ENCODE measurements around the gene ULK2. TPM values are rescaled to one million over a fixed set of nuclear protein-coding genes. Genes with fewer than 3 reads are reported as not detected.

Gene ULK2
- total and polyA plus RNA-seq, 3 donors from 2014 or later: 69.2 to 112 (median 87.2) TPM

- Histone ChIP-seq H3K4me3 (no peak overlapping the region), H3K27ac (no peak overlapping the region), H3K9me3 (no peaks in the 10 kb centered on the region), H3K27me3 (no peaks in the 10 kb centered on the region), H3K4me1 (no peaks in the 10 kb centered on the region), H3K36me3 (ENCODE audit: low read depth, missing control alignments) (no peaks in the 10 kb centered on the region)
- intact Hi-C loops (cut with DNase I; ENCODE audit: low total_unique reads): no loop called here
- DNase-seq: no peak
- 77 to 87% methylated on average over 9 to 15 of the region's 15 CpGs for WGBS, 2 donors
- no peak for TF ChIP-seq POLR2A (IDR thresholded peaks at IDR 0.05)
- TF ChIP-seq, protein P1, sequence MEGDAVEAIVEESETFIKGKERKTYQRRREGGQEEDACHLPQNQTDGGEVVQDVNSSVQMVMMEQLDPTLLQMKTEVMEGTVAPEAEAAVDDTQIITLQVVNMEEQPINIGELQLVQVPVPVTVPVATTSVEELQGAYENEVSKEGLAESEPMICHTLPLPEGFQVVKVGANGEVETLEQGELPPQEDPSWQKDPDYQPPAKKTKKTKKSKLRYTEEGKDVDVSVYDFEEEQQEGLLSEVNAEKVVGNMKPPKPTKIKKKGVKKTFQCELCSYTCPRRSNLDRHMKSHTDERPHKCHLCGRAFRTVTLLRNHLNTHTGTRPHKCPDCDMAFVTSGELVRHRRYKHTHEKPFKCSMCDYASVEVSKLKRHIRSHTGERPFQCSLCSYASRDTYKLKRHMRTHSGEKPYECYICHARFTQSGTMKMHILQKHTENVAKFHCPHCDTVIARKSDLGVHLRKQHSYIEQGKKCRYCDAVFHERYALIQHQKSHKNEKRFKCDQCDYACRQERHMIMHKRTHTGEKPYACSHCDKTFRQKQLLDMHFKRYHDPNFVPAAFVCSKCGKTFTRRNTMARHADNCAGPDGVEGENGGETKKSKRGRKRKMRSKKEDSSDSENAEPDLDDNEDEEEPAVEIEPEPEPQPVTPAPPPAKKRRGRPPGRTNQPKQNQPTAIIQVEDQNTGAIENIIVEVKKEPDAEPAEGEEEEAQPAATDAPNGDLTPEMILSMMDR (IDR thresholded peaks at IDR 0.05): no peak
These were observed 115.3 kb downstream of the ULK2 start for GRCh38 chr17:19752216-19753050.

DNA sequence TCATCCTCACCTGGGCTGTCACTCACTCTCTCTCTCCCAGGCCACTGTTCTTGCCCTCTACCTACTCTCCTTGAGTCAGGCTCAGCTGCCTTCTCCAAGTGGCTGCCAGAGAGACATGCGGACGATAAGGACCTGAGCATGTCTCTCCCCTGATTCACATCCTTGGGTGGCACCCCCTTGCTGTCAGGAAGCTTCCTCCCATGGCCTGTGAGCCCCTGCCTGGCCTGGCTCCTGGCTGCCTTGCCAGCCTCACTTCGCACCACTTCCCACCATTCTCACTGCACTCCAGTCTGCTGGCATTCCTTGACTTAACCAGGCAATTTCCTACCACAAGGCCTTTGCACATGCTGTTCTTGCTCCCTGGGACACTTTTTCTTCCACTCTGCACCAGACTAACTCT lies 116.9 kb downstream of the ULK2 start:
- Histone ChIP-seq H3K36me3 (ENCODE audit: low read depth, missing control alignments) (no peaks in the 10 kb centered on the region), H3K4me3 (no peak overlapping the region), H3K4me1 (no peaks in the 10 kb centered on the region), H3K9me3 (no peaks in the 10 kb centered on the region), H3K27ac (no peak overlapping the region), H3K27me3 (no peaks in the 10 kb centered on the region)
- DNase-seq: no peak
- WGBS, 2 donors: 91 to 92% methylated on average over 3 of the region's 3 CpGs
- TF ChIP-seq POLR2A (IDR thresholded peaks at IDR 0.05): no peak
- TF ChIP-seq, protein P1 (IDR thresholded peaks at IDR 0.05): no peak
- intact Hi-C loops (cut with DNase I; ENCODE audit: low total_unique reads): no loop called here

DNA sequence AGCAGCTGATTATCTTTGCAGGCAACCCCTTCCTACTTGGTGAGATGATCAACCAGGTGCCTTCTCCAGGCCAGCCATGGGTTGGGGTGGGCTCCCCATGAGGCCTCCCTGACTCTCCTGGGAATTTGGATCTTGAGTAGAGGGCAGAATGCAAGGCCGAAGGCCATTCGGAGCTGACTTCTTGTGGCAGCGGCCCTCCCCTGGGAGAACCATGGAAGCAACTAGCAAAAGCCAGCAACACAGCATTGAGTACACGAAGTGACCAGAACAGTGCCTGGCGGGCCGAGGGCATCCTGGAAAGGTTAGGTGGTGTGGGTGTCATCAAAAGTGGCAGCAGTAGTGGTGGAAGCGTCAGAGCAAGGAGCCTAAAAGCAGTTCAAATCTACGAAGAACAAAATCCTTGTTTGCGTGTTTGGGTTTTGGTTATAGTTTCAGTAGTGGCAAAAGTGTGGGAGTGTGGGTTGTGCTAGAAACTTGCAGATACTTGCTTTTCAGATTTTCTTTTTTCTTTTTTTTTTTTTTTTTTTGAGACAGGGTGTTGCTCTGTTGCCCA lies 117.6 kb downstream of the ULK2 start:
- H3K27me3 ChIP-seq: no peaks in the 10 kb centered on the region
- no peaks in the 10 kb centered on the region for H3K36me3 ChIP-seq (ENCODE audit: low read depth, missing control alignments)
- H3K27ac ChIP-seq: no peak overlapping the region
- no peaks in the 10 kb centered on the region for H3K9me3 ChIP-seq
- 89 to 94% methylated on average over 9 of the region's 9 CpGs for WGBS, 2 donors
- TF ChIP-seq, protein P1 (IDR thresholded peaks at IDR 0.05): no peak
- TF ChIP-seq POLR2A (IDR thresholded peaks at IDR 0.05): no peak
- intact Hi-C loops (cut with DNase I; ENCODE audit: low total_unique reads): no loop called here
- peaks cover 4% of the 10 kb centered on the region for H3K4me1 ChIP-seq
- no peak for DNase-seq
- H3K4me3 ChIP-seq: no peak overlapping the region

DNA sequence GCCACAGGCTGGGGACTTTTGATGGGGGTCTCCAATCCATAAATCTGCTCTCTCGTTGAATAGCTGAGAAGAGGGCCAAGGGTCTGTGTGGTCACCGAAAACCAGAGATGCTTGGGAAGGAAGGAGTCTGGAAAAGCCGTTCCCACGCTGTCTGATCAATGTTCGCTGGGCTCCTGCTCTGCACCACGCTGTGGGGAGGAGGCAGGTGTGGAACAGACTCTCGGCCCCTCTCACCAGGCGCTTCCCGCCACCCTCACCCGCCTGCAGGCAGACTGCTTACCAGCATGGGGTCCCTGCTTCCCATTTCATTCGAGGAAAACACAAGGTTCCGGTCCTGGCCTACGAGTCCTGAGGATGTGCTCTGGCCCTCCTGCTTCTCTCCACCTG lies 118.9 kb downstream of the ULK2 start:
- WGBS, 2 donors: 81 to 85% methylated on average over 12 to 13 of the region's 13 CpGs
- Histone ChIP-seq H3K9me3 (no peaks in the 10 kb centered on the region), H3K27me3 (no peaks in the 10 kb centered on the region), H3K27ac (no peak overlapping the region), H3K4me1 (peaks cover 6% of the 10 kb centered on the region), H3K4me3 (no peak overlapping the region), H3K36me3 (ENCODE audit: low read depth, missing control alignments) (no peaks in the 10 kb centered on the region)
- intact Hi-C loops (cut with DNase I; ENCODE audit: low total_unique reads): no loop called here
- no peak for DNase-seq
- TF ChIP-seq, protein P1 (IDR thresholded peaks at IDR 0.05): no peak
- TF ChIP-seq POLR2A (IDR thresholded peaks at IDR 0.05): no peak

Data from testis (tissue), 3 donors.